Measurements from ENCODE around the gene PHLDB2.
A peak's percentile ranks its signal among the peaks of the same experiment; 100 is the strongest.

Gene PHLDB2

DNA sequence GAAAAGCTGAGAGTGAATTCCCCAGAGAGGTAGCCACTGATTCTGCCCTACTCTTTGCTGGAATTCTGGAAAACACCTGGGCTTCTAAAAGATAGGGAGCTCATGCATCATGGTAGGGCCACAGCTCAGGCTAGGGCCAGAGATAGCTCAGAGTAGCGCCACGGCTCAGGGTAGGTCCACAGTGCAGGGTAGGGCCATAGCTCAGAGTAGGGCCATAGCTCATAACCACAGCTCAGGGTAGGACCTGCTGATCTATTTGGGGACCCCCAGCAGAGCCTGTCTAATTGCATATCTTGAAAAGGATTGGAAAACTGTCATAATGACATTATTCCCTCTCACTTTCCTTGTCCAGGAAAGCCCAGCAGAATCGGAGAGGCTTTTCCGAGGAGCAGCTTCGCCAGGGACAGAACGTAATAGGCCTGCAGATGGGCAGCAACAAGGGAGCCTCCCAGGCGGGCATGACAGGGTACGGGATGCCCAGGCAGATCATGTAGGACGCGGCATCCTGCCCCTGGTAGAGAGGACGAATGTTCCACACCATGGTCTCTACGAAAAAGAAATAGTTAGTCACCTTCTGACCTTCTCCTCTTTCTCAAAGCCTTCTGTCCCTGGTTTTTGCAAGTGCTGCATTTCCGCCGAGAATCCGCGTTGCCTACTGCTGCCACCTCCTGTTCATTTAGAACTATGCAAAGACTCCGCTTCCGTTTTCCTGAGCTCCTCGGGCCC lies 154.2 kb downstream of the PHLDB2 start:
- peaks cover 0 to 3% (median 0%) of the 10 kb centered on the region in 11 experiments; a peak in 4 of 22 replicates for H3K9me3 ChIP-seq (replicated peaks in 1 of 11)
- no peaks in the 10 kb centered on the region for H3K27me3 ChIP-seq
- no peaks in the 10 kb centered on the region for H3K36me3 ChIP-seq
- peak overlapping the region in 9 of 11 experiments; percentile 5 to 59 (median 17); a peak in 10 of 22 replicates for H3K4me2 ChIP-seq
- no peaks in the 10 kb centered on the region for H4K20me1 ChIP-seq
- TF ChIP-seq Cebpa-rat (IDR thresholded peaks at IDR 0.05) = no peak
- no peak overlapping the region for H3K27ac ChIP-seq
- peaks cover 0 to 35% (median 32%) of the 10 kb centered on the region in 10 experiments; a peak in 16 of 20 replicates for H3K4me1 ChIP-seq
- no peak overlapping the region for H3K4me3 ChIP-seq
- no peak overlapping the region for H3K9ac ChIP-seq

DNA sequence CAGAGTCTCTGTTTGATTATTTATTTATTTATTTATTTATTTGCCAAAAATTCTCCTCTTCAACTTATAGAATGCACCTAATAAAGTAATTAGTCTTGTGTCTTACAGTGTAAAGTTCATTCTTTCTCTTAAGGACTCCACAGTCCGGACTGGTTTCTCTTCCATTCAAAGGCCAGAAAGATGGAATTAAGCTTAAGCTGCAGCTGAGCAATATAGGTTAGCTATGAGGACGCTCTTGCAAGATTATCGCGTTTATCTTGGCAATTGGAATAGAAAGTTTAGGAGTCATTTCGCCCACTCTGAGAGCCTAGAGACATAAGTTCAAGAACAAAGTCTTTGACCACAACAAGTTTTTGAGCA lies 154.7 kb downstream of the PHLDB2 start:
- Histone ChIP-seq H3K4me2 (peak overlapping the region in 2 of 11 experiments; percentile 1 to 59; a peak in 1 of 22 replicates), H3K4me3 (no peak overlapping the region), H3K27ac (no peak overlapping the region)

DNA sequence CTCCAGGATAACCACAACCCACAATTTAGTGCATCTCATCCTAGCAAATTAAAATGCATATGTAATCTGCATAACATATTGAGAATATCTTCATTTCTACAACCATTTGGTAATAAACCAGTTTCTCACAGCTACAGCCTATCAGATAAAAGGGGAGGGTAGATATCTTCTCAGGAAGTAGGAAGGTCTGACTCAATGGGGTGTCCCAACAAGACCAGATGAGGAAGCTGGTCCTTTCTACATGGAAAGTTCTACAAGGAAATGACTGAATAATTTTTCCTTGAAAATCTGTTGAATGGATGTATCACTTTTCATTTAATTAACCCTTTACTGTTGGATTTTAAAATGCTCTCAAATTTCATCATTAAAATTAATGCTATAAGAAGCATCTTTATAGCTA lies 158.0 kb downstream of the PHLDB2 start:
- Histone ChIP-seq H3K4me2 (no peak overlapping the region), H3K9me3 (replicated peaks in 1 of 11) (no peaks in the 10 kb centered on the region), H3K27me3 (no peaks in the 10 kb centered on the region), H3K27ac (no peak overlapping the region), H3K4me3 (no peak overlapping the region), H3K36me3 (no peaks in the 10 kb centered on the region), H3K9ac (no peak overlapping the region), H3K4me1 (peaks cover 0 to 17% (median 13%) of the 10 kb centered on the region in 10 experiments; a peak in 15 of 20 replicates), H4K20me1 (no peaks in the 10 kb centered on the region)
- TF ChIP-seq Cebpa-rat (IDR thresholded peaks at IDR 0.05) = no peak

More for the DNA sequence above, 154.7 kb downstream of the PHLDB2 start:
- Histone ChIP-seq H4K20me1 (no peaks in the 10 kb centered on the region), H3K27me3 (no peaks in the 10 kb centered on the region), H3K4me1 (peaks cover 0 to 35% (median 32%) of the 10 kb centered on the region in 10 experiments; a peak in 16 of 20 replicates), H3K9me3 (replicated peaks in 1 of 11) (peaks cover 0 to 3% (median 0%) of the 10 kb centered on the region in 11 experiments; a peak in 4 of 22 replicates), H3K36me3 (no peaks in the 10 kb centered on the region), H3K9ac (0 out of 22 replicates have a peak overlapping the region, but pooled peaks of 1 of the 11 experiments have one; percentile 13)
- no peak for TF ChIP-seq Cebpa-rat (IDR thresholded peaks at IDR 0.05)

DNA sequence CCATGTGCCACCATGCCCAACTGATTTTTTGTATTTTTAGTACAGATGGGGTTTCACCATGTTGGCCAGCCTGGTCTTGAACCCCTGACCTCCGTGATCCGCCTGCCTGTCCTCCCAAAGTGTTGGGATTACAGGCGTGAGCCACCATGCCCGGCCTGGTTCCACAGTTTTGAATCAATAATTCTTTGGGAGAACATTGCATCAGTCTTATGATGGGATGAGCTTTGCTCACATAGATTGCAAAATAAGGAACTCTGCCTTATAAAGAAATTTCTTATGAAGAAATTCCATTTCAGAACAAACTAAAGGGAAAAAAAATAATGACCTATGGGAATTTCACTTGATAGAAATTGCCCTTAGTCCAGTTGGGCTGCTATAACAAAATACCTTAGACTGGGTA lies 159.6 kb downstream of the PHLDB2 start:
- Histone ChIP-seq H3K4me2 (no peak overlapping the region), H3K9me3 (replicated peaks in 1 of 11) (no peaks in the 10 kb centered on the region), H3K4me3 (no peak overlapping the region), H3K27ac (no peak overlapping the region), H3K36me3 (no peaks in the 10 kb centered on the region), H3K27me3 (no peaks in the 10 kb centered on the region), H3K9ac (no peak overlapping the region), H3K4me1 (peaks cover 0 to 4% (median 0%) of the 10 kb centered on the region in 10 experiments; a peak in 4 of 20 replicates), H4K20me1 (no peaks in the 10 kb centered on the region)
- TF ChIP-seq Cebpa-rat (IDR thresholded peaks at IDR 0.05) = no peak

DNA sequence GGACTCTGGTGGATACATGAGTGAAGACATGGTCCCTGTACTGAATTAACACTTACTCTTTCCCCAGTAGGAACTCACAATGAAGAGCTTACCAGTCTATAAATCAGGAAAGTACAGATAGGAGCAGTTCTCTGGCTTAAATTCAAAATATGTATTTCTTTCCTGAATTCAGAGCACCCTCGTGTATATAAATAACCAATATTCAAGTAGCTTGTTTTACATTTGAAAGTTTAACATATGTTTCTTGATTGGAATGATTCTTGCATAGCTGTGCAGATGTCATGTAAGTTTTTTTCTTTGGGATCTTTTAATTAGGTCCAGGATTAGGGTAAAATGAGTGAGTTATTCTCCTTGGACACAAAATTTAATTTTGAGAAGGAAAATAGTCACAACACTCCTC lies 160.7 kb downstream of the PHLDB2 start:
- Histone ChIP-seq H3K36me3 (no peaks in the 10 kb centered on the region), H3K27ac (no peak overlapping the region), H4K20me1 (no peaks in the 10 kb centered on the region), H3K4me2 (no peak overlapping the region), H3K9ac (no peak overlapping the region), H3K27me3 (no peaks in the 10 kb centered on the region), H3K4me1 (no peaks in the 10 kb centered on the region; a peak in 1 of 20 replicates), H3K9me3 (replicated peaks in 1 of 11) (peaks cover 0 to 4% (median 0%) of the 10 kb centered on the region in 11 experiments; a peak in 1 of 22 replicates), H3K4me3 (no peak overlapping the region)
- TF ChIP-seq Cebpa-rat (IDR thresholded peaks at IDR 0.05) = no peak

DNA sequence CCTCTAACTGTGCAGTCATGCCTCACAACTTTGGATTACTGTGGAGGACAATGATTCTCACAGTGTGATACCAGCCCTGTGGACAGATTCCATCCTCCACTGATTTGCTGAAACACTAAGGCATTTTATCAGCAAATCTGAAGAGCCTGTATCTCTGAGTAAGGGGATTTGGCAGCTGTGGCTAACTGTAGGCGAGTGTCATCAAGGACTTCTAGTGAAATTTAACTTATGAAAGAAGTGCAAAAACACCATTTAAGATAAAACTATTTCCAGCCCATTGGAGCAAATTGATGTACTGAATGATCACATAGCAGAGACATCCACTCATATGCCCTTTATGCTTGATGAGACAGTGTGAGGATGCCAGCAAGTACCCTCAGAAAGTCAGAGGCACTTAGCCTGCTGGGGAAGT lies 161.6 kb downstream of the PHLDB2 start:
- TF ChIP-seq Cebpa-rat (IDR thresholded peaks at IDR 0.05) = no peak
- no peak overlapping the region for H3K4me3 ChIP-seq
- no peak overlapping the region for H3K9ac ChIP-seq
- no peaks in the 10 kb centered on the region for H4K20me1 ChIP-seq
- no peaks in the 10 kb centered on the region; a peak in 1 of 20 replicates for H3K4me1 ChIP-seq
- no peak overlapping the region for H3K4me2 ChIP-seq
- no peak overlapping the region for H3K27ac ChIP-seq
- peaks cover 0 to 4% (median 0%) of the 10 kb centered on the region in 11 experiments; a peak in 2 of 22 replicates for H3K9me3 ChIP-seq (replicated peaks in 1 of 11)
- H3K36me3 ChIP-seq = no peaks in the 10 kb centered on the region
- no peaks in the 10 kb centered on the region for H3K27me3 ChIP-seq

Data from BLaER1 treated with 17β-estradiol and CSF1 and Interleukin-3, amounts not matched to agents 10 nM and 100 nM (cell line).